GM12864 (cell line): ENCODE results near the gene KCNV2.

ENCODE experiments used
- DNase-seq: peaks from one replicate; pipeline ENCODE4 v3.0.0-alpha.2; 2011; ENCODE audit warnings: low read depth
- H3K4me3 ChIP-seq: 2 replicates; pipeline ENCODE4 v1.5.1; 2011; ENCODE audit warnings: mild to moderate bottlenecking, low read depth, low read length, control low read depth
- TF ChIP-seq, protein P1 (sequence below): IDR thresholded peaks from 2 replicates; pipeline ENCODE4 v1.5.1; 2011; ENCODE audit warnings: low read depth, mild to moderate bottlenecking, moderate library complexity, low read length, control low read depth, inconsistent platforms; ENCODE audit errors: missing control alignments

Gene KCNV2

DNA sequence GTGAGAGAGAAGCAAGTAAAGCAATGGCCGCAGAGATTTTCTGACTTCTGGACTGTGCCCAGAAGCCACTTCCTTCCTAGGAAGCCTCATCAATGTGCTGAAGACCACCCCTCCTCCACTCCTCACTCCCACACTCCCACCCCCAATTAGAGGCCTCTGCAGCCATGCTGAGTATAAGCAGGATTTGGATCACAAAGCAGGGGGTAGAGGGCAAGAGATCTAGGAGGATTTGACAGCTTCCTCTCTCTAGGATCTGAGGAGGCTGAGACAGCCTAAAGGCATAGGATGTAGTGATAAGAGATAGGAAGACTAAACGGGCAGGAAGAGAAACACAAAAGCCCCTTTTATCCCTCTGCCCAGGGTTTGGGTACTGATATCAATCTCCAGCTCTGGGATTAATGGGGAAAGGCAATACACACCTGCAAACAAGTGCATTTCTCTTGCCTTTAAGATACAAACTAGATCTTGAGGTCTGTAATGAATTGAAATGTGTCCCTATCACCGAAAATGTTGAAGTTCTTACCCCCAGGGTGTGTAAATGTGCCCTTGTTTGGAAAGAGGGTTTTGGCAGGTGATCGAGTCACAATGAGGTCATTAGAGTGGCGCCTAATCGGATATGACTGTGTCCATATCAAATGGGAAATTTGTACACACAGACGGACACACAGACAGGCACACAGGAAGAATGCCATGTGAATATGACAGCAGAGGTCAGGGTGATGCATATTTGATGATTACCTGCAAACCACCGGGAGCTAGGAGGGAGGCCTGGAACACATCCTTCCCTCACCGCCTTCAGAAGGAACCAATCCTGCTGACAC is 28.5 kb downstream of the KCNV2 start:
- no peak overlapping the region for H3K4me3 ChIP-seq
- TF ChIP-seq, protein P1, sequence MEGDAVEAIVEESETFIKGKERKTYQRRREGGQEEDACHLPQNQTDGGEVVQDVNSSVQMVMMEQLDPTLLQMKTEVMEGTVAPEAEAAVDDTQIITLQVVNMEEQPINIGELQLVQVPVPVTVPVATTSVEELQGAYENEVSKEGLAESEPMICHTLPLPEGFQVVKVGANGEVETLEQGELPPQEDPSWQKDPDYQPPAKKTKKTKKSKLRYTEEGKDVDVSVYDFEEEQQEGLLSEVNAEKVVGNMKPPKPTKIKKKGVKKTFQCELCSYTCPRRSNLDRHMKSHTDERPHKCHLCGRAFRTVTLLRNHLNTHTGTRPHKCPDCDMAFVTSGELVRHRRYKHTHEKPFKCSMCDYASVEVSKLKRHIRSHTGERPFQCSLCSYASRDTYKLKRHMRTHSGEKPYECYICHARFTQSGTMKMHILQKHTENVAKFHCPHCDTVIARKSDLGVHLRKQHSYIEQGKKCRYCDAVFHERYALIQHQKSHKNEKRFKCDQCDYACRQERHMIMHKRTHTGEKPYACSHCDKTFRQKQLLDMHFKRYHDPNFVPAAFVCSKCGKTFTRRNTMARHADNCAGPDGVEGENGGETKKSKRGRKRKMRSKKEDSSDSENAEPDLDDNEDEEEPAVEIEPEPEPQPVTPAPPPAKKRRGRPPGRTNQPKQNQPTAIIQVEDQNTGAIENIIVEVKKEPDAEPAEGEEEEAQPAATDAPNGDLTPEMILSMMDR: no peak
- no peak for DNase-seq

DNA sequence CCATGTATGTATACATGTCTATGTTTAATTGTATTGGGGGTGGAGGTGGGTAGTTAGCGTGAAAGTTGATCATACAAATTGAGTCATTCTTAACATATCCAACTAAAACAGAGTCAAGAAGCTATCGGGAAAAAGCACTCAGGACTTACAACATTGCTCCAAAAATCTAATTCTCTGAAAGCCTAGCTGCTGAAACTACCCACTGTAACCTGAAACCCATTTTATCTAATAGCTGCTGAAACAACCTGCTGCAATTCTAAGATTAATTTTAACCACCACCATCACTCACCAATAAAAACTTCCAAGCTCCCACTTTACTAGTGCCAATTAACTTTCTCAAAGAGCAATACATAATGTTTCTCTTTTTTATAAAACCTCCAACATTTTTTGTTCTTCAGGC is 32.2 kb downstream of the KCNV2 start:
- DNase-seq: no peak
- TF ChIP-seq, protein P1: no peak

DNA sequence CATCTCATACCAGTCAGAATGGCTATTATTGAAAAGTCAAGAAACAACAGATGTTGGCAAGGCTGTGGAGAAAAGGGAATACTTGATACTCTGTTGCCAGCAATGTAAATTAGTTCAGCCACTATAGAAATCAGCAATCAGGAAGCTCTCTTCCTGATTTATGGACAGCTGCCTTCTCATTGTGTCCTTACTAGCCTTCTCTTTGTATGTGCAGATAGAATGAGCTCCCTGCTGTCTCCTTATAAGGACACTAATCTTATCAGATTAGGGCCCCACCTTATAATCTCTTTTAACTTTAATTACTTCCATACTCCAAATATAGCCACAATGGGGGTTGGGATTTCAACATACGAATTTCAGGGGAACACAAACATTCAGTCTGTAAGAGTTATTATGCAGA is 38.0 kb downstream of the KCNV2 start:
- TF ChIP-seq, protein P1: no peak
- DNase-seq: no peak
- H3K4me3 ChIP-seq: no peak overlapping the region

More for the DNA sequence above, 32.2 kb downstream of the KCNV2 start:
- no peak overlapping the region for H3K4me3 ChIP-seq

DNA sequence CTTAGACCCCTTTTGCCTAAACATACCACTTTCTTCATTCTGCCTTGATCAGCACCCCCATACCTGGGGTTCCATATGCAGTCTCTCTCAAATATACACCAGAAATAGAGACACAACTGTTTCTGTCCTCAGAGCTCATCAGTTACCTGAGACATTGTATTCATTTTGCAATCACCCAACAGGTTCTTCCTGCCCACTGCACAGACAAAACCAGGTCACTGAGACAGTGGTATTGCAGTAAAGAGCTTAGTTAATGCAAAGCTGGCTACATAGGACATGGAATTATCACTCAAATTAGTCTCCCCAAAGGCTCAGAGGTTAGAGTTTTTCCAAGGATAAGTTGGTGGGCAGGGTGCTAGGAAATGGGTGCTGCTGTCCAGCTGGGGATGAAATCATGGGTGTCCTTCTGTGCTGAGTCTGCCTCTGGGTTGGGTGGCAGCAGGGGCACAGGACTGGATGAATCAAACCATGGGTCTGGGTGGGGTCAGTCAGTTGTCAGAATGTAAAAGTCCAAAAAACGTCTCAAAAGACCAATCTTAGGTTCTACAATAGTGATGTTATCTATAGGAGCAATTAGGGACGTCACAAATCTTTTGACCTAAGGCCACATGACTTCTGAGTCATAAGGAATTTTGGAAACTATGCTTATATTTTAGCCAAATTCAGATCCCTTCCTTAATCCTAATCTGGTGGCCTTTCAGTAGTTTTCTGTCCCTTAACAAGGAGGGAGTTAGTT is 41.0 kb downstream of the KCNV2 start:
- DNase-seq: no peak
- TF ChIP-seq, protein P1: no peak

DNA sequence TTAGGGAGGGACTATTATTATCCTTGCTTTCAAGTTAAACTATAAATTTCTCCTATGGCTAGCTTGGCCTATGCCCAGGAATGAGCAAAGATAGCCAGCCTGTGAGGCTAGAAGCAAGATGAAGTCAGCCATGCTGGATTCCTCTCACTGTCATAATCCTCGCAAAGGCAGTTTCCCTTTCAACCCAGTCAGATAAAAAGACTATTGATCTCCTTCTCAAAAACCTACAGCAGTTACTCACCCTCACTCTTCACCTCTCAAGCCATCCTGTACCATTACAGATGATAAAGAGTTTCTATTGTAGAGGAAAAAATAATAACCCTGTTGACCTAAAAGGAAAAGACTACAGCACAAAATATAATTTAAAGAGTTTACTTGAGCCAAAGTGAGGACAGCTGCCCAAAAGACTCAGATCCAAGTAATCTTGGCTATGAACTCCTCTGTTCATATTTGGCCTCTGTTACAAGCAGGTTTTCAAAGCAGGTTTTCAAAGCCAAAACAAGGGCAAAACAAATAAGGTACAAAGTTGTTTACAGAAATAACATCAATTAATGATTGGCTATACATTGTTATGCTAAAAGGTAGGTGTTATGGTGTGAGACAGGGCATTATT is 41.7 kb downstream of the KCNV2 start:
- DNase-seq: no peak
- TF ChIP-seq, protein P1: no peak
- no peak overlapping the region for H3K4me3 ChIP-seq

More for the DNA sequence above, 41.0 kb downstream of the KCNV2 start:
- no peak overlapping the region for H3K4me3 ChIP-seq

DNA sequence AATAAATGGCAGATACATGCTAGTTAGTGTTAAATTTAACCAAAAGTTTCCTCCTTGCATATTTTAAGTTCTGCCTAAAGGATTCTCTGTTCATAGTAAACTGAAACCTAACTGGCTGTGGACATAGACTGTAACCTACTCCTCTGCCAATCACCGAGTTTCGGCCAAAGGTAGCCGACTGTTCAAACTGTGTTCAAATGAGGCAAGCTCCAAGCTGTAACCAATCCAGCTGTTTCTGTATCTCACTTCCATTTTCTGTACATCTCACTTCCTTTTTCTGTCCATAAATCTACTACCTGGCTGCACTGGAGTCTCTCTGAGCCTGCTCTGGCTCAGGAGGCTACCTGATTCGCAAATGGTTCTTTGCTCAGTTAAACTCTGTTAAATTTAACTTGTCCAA is 44.1 kb downstream of the KCNV2 start:
- H3K4me3 ChIP-seq: no peak overlapping the region
- peak; percentile 15 for DNase-seq
- TF ChIP-seq, protein P1: no peak
